Sigmoid colon (tissue), 7 donors: ENCODE results near the gene GRM7. TPM values are rescaled to one million over a fixed set of nuclear protein-coding genes. Genes with fewer than 3 reads are reported as not detected.

ENCODE experiments used
- DNase-seq: peaks from one replicate; pipeline ENCODE4 v3.0.0-alpha.2; 2019
- H3K27ac ChIP-seq, 4 donors: fragments of 200-600 bp; sonication (generic); one replicate each; pipeline ENCODE4 v1.5.1; 2016 to 2019; ENCODE audit warnings: mild to moderate bottlenecking in 1 of 4
- H3K27me3 ChIP-seq, 3 donors: fragments of 200-600 bp; sonication (generic); one replicate each; pipeline ENCODE4 v1.5.1; 2019; ENCODE audit warnings: mild to moderate bottlenecking in 1 of 3
- H3K36me3 ChIP-seq, 4 donors: fragments of 200-600 bp; sonication (generic); one replicate each; pipeline ENCODE4 v1.5.1; 2016 to 2019
- H3K4me1 ChIP-seq, 4 donors: fragments of 200-600 bp; sonication (generic); one replicate each; pipeline ENCODE4 v1.5.1; 2017 to 2019
- H3K4me3 ChIP-seq, 4 donors: fragments of 200-600 bp; sonication (generic); one replicate each; pipeline ENCODE4 v1.5.1; 2017 to 2019; ENCODE audit warnings: mild to moderate bottlenecking in 2 of 4, moderate library complexity in 1 of 4
- H3K9me3 ChIP-seq, 4 donors: fragments of 200-600 bp in 3 of 4; sonication (generic) in 3 of 4; one replicate each; pipeline versions ENCODE4 v1.5.1 to v1.6.1; 2013 to 2019
- CTCF ChIP-seq, 4 experiments: fragments of 450-650 bp in 3 of 4; fragments of 200-600 bp in 1 of 4; IDR thresholded peaks; one replicate each; pipeline ENCODE4 v1.5.1; 2016 to 2019; ENCODE audit warnings: antibody characterized with exemption in 4 of 4, mild to moderate bottlenecking in 3 of 4, moderate library complexity in 2 of 4
- EP300 ChIP-seq, 4 donors: sonication (generic); formaldehyde crosslinking; IDR thresholded peaks; one replicate each; pipeline ENCODE4 v1.6.1; 2017; ENCODE audit warnings: antibody characterized with exemption in 4 of 4
- POLR2A ChIP-seq, 2 donors: fragments of 450-650 bp; IDR thresholded peaks; one replicate each; pipeline ENCODE4 v1.6.1; 2016; ENCODE audit warnings: antibody characterized with exemption in 2 of 2, mild to moderate bottlenecking in 2 of 2, moderate library complexity in 2 of 2
- POLR2AphosphoS5 ChIP-seq, 4 donors: sonication (generic); formaldehyde crosslinking; IDR thresholded peaks; one replicate each; pipeline ENCODE4 v1.6.1; 2017; ENCODE audit warnings: antibody characterized with exemption in 4 of 4
- WGBS, 2 donors: extraction: QIAGEN DNeasy Blood & Tissue Kit; methylation state at CpG; one replicate each; pipeline ENCODE4 v1.1.7; 2013; 5-methylcytosine and 5-hydroxymethylcytosine counted together
- intact Hi-C: fragments of 100-400 bp; cut with DNase I; formaldehyde crosslinking; loops from one replicate; pipeline ENCODE4 v1.15.1; 2023
- polyA plus RNA-seq, 3 donors: library from polyadenylated mRNA; stranded (reverse); fragments of 200-250 nt; gene quantifications; one replicate each; pipeline ENCODE4 v1.2.3, GENCODE V29; 2013
- total RNA-seq, 4 donors: library from RNA; depleted of rRNA; stranded (reverse); fragments of >200 nt; gene quantifications; one replicate each; pipeline ENCODE4 v1.1.0, GENCODE V29; 2016
- donor health status: healthy with polysubstance abuse.
- donor health status: Bipolar disorder and iron deficiency.
- donor health status: healthy.

Gene GRM7
- total and polyA plus RNA-seq, 7 donors: 0.09 to 0.71 (median 0.22) TPM; not detected in 3

- Histone ChIP-seq H3K4me1 (peaks cover 0 to 2% (median 0%) of the 10 kb centered on the region in 4 donors), H3K4me3 (no peak overlapping the region), H3K36me3 (no peaks in the 10 kb centered on the region), H3K27ac (no peak overlapping the region), H3K27me3 (no peaks in the 10 kb centered on the region), H3K9me3 (no peaks in the 10 kb centered on the region)
- no peak for DNase-seq
- intact Hi-C loops: no loop called here
- 68 to 70% methylated on average over 4 of the region's 4 CpGs for WGBS, 2 donors
- TF ChIP-seq POLR2AphosphoS5 (IDR thresholded peaks at IDR 0.05) (no peak), POLR2A (IDR thresholded peaks at IDR 0.05) (no peak), EP300 (IDR thresholded peaks at IDR 0.05) (no peak), CTCF (IDR thresholded peaks at IDR 0.05) (no peak)
These were observed 563.1 kb downstream of the GRM7 start for GRCh38 chr3:7423995-7424394.

GRCh38 chr3:7428206-7428718, 567.3 kb downstream of the GRM7 start:
- intact Hi-C loops: no loop called here
- Histone ChIP-seq H3K27ac (no peak overlapping the region), H3K27me3 (no peaks in the 10 kb centered on the region), H3K4me3 (no peak overlapping the region), H3K9me3 (peaks cover 0 to 3% (median 1%) of the 10 kb centered on the region in 4 donors), H3K4me1 (peaks cover 0 to 11% (median 4%) of the 10 kb centered on the region in 4 donors), H3K36me3 (no peaks in the 10 kb centered on the region)
- TF ChIP-seq POLR2A (IDR thresholded peaks at IDR 0.05) (no peak), CTCF (IDR thresholded peaks at IDR 0.05) (no peak), POLR2AphosphoS5 (IDR thresholded peaks at IDR 0.05) (no peak)
- no peak for DNase-seq
- WGBS, 2 donors: 34 to 63% methylated on average over 1 of the region's 1 CpG

DNA sequence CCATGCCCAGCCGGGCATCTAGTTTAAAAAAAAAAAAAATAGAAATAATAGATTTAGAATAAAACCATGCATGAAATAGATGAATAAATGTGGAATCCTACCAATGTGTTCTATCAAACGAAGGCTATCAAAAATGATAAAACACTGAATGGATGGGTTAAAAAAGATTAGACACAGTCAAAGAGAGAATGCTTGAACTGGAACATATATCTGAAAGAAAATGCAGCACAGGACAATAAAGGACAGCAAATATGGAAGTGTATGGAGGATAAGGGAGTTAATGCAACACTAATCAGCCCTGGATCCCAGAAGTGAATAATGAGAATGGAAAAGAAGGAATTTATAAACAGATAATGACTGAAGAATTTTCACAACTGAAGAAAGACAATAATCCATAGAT, 571.7 kb downstream of the GRM7 start:
- Histone ChIP-seq H3K27ac (no peak overlapping the region), H3K4me3 (no peak overlapping the region), H3K36me3 (no peaks in the 10 kb centered on the region), H3K4me1 (peaks cover 0 to 11% (median 4%) of the 10 kb centered on the region in 4 donors), H3K27me3 (no peaks in the 10 kb centered on the region), H3K9me3 (peaks cover 0 to 5% (median 1%) of the 10 kb centered on the region in 4 donors)
- no peak for DNase-seq
- intact Hi-C loops: no loop called here
- WGBS, 2 donors: 87 to 93% methylated on average over 2 of the region's 2 CpGs
- TF ChIP-seq EP300 (IDR thresholded peaks at IDR 0.05) (no peak), POLR2A (IDR thresholded peaks at IDR 0.05) (no peak), POLR2AphosphoS5 (IDR thresholded peaks at IDR 0.05) (no peak), CTCF (IDR thresholded peaks at IDR 0.05) (no peak)

GRCh38 chr3:7433073-7433472, 572.2 kb downstream of the GRM7 start:
- Histone ChIP-seq H3K27ac (no peak overlapping the region), H3K4me1 (peaks cover 0 to 11% (median 4%) of the 10 kb centered on the region in 4 donors), H3K36me3 (no peaks in the 10 kb centered on the region), H3K9me3 (peaks cover 0 to 5% (median 1%) of the 10 kb centered on the region in 4 donors), H3K4me3 (no peak overlapping the region), H3K27me3 (no peaks in the 10 kb centered on the region)
- intact Hi-C loops: no loop called here
- DNase-seq: no peak
- no peak for TF ChIP-seq CTCF (IDR thresholded peaks at IDR 0.05)
- TF ChIP-seq POLR2AphosphoS5 (IDR thresholded peaks at IDR 0.05): no peak
- WGBS, 2 donors: 28 to 81% methylated on average over 2 of the region's 2 CpGs

DNA sequence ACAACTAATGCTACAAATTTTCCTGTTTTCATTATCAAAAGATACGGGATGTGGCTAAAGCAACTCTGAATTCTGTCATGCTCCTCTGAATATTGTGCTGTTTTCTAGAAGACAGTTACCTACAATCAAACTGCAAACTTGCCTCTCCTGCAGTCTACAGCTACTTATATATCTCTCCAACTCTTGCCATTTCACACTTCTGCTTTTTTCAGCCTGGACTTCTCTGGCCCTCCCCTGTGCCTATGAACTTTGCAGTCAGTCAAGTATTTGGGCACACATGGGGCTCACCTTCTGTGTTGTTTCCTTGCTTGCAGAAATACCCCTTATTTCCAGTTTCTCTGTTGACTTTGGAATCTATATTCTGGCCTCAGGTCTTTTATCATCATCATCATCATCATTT, 575.6 kb downstream of the GRM7 start:
- Histone ChIP-seq H3K4me3 (no peak overlapping the region), H3K9me3 (peaks cover 0 to 5% (median 1%) of the 10 kb centered on the region in 4 donors), H3K27ac (no peak overlapping the region), H3K4me1 (no peaks in the 10 kb centered on the region), H3K27me3 (no peaks in the 10 kb centered on the region), H3K36me3 (no peaks in the 10 kb centered on the region)
- intact Hi-C loops: no loop called here
- DNase-seq: no peak
- TF ChIP-seq EP300 (IDR thresholded peaks at IDR 0.05): no peak
- 88 to 89% methylated on average over 1 of the region's 1 CpG for WGBS, 2 donors
